ENCODE data around the gene WDR12.

GRCh38 chr2:202941771-202942170 lies 30.3 kb upstream of the WDR12 start:
- TF ChIP-seq POLR2A (IDR thresholded peaks at IDR 0.05; ENCODE audit: low read length) (no peak), EP300 (IDR thresholded peaks at IDR 0.05) (no peak), ZC3H11A (IDR thresholded peaks at IDR 0.05) (no peak), POLR2AphosphoS2 (conservative IDR thresholded peaks at IDR 0.05; ENCODE audit: low read length) (no peak), SMC3 (IDR thresholded peaks at IDR 0.05) (no peak), CTCF (IDR thresholded peaks at IDR 0.05) (no peak), MAX (IDR thresholded peaks at IDR 0.05) (no peak), PHF8 (IDR thresholded peaks at IDR 0.05; ENCODE audit: borderline replicate concordance, low read depth) (no peak), JUN (IDR thresholded peaks at IDR 0.05) (no peak)

Data from A549 (cell line).